Measurements from ENCODE around the gene CIITA.
"Not testable (repeated sequence)": the region's sequence is repeated elsewhere in the genome, so short reads cannot be mapped to it uniquely, and the experiment has no call there.

DNA sequence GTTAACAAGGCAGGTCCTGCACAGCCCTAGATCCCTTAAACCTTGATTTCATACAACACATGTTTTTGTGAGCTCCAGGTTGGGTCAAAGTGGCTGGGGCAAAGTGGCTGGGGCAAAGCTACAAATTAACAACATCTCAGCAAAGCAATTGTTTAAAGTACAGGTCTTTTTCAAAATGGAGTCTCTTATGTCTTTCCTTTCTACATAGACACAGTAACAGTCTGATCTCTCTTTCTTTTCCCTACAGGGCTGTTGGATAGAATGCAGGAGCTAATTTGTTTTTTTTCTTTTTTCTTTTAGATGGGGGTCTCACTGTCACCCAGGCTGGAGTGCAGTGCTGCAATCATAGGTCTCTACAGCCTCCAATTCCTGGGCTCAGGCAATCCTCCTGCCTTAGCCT is 46.8 kb upstream of the CIITA start:
- TF ChIP-seq, protein P1, sequence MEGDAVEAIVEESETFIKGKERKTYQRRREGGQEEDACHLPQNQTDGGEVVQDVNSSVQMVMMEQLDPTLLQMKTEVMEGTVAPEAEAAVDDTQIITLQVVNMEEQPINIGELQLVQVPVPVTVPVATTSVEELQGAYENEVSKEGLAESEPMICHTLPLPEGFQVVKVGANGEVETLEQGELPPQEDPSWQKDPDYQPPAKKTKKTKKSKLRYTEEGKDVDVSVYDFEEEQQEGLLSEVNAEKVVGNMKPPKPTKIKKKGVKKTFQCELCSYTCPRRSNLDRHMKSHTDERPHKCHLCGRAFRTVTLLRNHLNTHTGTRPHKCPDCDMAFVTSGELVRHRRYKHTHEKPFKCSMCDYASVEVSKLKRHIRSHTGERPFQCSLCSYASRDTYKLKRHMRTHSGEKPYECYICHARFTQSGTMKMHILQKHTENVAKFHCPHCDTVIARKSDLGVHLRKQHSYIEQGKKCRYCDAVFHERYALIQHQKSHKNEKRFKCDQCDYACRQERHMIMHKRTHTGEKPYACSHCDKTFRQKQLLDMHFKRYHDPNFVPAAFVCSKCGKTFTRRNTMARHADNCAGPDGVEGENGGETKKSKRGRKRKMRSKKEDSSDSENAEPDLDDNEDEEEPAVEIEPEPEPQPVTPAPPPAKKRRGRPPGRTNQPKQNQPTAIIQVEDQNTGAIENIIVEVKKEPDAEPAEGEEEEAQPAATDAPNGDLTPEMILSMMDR (IDR thresholded peaks at IDR 0.05; ENCODE audit: low read depth, low read length, poor library complexity, severe bottlenecking), result not testable (repeated sequence)
- not testable (repeated sequence) for TF ChIP-seq EZH2phosphoT487 (IDR thresholded peaks at IDR 0.05; ENCODE audit: borderline replicate concordance, low read length)

Data from DOHH2 (cell line).